HEK293 (cell line): ENCODE results near the gene CDH3.

Experiments
- TF ChIP-seq, protein P1 (sequence below): fragments of 450-650 bp; formaldehyde crosslinking; IDR thresholded peaks from 2 replicates; pipeline ENCODE4 v1.5.1; 2017; ENCODE audit warnings: missing biosample characterization, mild to moderate bottlenecking, missing genetic modification characterization, moderate library complexity
- TF ChIP-seq, protein P2 (sequence below): fragments of 450-650 bp; formaldehyde crosslinking; IDR thresholded peaks from 2 replicates; pipeline ENCODE4 v1.5.1; 2016; ENCODE audit warnings: missing biosample characterization, missing genetic modification characterization

DNA sequence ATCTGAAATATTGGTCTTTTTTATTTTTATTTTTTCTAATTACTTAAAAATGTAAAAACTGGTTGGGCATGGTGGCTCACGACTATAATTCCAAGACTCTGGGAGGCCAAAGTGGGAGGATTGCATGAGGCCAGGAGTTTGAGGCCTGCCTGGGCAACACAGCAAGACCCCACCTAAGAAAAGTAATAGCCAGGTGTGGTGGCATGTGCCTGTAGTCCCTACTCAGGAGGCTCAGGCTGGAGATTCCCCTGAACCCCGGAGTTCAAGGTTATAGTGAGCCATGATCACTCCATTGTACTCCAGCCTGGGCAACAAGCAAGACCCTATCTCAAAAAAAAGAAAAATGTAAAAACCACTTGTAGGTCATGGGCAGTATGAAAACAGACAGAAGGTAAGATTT is 36.8 kb upstream of the CDH3 start:
- TF ChIP-seq, protein P1, sequence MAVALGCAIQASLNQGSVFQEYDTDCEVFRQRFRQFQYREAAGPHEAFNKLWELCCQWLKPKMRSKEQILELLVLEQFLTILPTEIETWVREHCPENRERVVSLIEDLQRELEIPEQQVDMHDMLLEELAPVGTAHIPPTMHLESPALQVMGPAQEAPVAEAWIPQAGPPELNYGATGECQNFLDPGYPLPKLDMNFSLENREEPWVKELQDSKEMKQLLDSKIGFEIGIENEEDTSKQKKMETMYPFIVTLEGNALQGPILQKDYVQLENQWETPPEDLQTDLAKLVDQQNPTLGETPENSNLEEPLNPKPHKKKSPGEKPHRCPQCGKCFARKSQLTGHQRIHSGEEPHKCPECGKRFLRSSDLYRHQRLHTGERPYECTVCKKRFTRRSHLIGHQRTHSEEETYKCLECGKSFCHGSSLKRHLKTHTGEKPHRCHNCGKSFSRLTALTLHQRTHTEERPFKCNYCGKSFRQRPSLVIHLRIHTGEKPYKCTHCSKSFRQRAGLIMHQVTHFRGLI, result no peak
- TF ChIP-seq, protein P2, sequence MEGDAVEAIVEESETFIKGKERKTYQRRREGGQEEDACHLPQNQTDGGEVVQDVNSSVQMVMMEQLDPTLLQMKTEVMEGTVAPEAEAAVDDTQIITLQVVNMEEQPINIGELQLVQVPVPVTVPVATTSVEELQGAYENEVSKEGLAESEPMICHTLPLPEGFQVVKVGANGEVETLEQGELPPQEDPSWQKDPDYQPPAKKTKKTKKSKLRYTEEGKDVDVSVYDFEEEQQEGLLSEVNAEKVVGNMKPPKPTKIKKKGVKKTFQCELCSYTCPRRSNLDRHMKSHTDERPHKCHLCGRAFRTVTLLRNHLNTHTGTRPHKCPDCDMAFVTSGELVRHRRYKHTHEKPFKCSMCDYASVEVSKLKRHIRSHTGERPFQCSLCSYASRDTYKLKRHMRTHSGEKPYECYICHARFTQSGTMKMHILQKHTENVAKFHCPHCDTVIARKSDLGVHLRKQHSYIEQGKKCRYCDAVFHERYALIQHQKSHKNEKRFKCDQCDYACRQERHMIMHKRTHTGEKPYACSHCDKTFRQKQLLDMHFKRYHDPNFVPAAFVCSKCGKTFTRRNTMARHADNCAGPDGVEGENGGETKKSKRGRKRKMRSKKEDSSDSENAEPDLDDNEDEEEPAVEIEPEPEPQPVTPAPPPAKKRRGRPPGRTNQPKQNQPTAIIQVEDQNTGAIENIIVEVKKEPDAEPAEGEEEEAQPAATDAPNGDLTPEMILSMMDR (tag by site-specific recombination), result no peak
